Measurements from ENCODE around the gene CLTCL1. TPM values are rescaled to one million over a fixed set of nuclear protein-coding genes. Genes with fewer than 3 reads are reported as not detected.

Gene CLTCL1
- total RNA-seq, 1 donor from 2014 or later, result 10.9 TPM

- DNase-seq (ENCODE audit: low spot score), result no peak
Measured at GRCh38 chr22:19253143-19253542, 38.4 kb downstream of the CLTCL1 start.

GRCh38 chr22:19244600-19245352, 46.7 kb downstream of the CLTCL1 start:
- no peak for DNase-seq (ENCODE audit: low spot score)

GRCh38 chr22:19242699-19243098, 48.8 kb downstream of the CLTCL1 start:
- no peak for DNase-seq (ENCODE audit: low spot score)

- DNase-seq (ENCODE audit: low spot score), result no peak
Measured at GRCh38 chr22:19241593-19241906, 50.0 kb downstream of the CLTCL1 start.

GRCh38 chr22:19240813-19241592, 50.5 kb downstream of the CLTCL1 start:
- DNase-seq (ENCODE audit: low spot score), result no peak

DNA sequence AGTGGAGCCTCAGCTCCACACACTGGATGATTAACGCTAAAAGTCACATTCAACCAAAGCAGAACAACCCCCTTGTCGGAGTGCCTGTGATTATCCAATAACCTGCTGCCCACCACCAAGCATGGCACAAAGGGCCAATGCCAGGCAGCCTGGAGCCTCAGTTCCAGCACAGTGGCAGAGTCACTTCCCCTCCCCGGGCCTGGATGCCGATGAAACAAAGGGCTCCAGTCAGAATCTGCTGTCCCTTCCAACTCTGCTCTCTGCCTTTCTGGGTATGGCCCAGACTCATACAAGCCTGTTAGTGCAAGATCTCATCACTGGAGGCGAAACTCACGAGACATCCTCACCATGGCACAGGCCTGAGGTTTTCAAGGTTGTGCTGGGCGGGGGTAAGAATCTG, 52.1 kb downstream of the CLTCL1 start:
- DNase-seq (ENCODE audit: low spot score), result no peak

DNA sequence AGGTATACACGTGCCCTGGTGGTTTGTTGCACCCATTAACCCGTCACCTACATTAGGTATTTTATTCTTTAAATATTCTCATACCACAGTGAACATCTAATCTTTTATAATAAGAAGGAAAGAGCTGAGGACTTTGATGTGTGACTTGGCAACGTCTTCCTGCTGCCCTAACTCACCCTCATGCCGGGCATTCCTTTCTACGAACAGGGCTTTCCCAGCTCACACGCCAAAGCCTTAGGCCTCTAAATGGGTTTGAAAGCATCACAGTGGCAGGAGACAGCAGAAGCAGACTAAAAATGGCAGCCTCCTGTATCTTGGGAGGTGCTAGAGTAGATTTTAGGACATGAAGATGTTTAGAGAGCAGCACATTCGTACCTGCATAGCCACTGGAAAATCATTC, 52.6 kb downstream of the CLTCL1 start:
- no peak for DNase-seq (ENCODE audit: low spot score)

DNA sequence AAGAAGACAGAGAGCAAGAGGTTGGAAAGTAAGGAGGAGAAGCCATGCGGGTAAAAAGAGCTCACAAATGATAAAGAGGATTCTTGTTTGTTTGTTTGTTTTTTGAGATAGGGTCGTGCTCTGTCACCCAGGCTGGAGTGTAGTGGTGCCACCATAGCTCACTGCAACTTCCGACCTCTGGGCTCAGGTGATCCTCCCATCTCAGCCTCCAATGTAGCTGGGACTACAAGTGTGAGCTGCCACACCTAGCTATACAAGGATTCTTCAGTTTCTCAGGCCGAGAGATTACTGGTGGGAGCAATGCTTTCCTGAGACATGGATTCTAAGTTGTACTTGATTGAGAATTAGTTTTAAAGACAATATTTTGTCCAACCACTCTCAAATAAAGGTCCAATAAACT, 55.6 kb downstream of the CLTCL1 start:
- no peak for DNase-seq (ENCODE audit: low spot score)

GRCh38 chr22:19234126-19234896, 57.2 kb downstream of the CLTCL1 start:
- DNase-seq (ENCODE audit: low spot score), result no peak

DNA sequence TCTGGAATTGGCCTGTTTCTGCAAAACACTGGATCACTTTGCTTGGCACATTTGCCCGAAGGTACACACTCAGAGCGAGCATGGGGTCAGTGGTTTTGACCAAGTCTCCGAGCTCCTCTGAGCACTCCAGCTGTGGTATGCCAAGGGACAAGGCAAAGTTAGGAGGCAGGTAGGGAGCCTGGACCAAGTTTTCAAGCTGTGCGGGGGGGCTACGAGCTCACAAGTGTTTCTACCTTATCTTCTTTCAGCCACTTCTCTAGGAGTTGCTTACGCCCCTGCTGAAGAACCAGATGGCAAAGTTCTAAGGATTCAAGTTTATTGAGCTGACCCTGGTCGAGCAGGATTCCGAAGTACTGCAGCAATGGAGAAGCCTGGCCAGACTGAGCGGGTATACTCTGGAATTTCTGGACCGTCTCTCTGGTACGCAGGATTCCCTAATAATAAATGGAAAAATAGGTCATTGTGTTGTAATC, 58.3 kb downstream of the CLTCL1 start:
- DNase-seq (ENCODE audit: low spot score), result no peak

DNA sequence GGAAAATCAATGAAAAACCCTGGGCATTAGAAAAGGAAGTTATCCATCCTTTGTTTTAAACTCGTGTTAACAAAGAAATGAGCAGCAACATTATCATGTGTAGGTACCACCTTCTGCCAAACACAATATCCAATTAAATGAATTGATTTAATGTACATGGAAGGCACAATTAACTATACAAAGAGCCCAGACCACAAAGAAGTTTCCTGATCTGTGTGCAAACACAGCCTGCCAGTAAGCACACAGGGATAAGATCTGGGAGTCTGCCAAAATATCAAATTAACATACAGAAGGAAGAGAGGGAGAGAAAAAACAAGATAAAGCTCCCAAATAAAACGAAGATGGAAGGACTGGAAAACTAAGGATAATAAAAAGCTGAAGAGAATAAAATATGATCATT, 58.9 kb downstream of the CLTCL1 start:
- no peak for DNase-seq (ENCODE audit: low spot score)

DNA sequence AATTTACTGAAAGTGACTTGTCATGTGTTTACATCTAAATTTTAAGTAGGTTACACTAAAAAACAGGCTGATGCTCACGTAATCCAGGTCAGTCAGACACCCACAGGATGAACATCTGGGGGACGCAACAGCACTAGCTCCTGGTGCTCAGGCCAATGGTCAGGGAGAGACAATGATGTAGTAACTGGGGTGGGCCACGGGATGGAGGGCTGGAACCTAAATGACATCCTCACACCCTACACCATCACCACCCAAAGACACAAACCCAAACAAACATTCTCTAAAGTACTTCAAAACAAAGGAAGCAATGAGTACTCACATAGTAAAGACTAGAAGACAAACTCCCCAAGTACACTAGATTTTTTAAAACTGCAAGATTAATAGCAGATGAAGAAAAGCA, 59.5 kb downstream of the CLTCL1 start:
- no peak for DNase-seq (ENCODE audit: low spot score)

DNA sequence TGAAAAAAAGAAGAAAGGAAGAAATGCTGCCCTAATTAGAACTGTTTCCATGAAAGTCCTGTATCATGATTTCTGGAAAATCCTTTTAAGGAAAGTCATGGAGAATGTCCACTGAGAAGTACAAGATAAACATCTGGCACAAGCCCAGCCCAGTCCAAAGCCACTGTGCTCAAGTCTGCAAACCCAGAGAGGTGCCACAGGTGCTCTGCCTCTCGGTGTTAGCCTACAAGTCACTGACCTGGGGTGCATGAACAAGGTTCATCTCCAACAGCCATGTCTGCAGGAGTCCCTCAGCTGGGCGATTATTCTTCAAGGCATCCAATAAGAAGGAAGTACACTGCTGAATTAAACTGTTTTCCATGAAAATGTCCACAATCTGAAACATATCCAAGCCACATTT, 61.9 kb downstream of the CLTCL1 start:
- no peak for DNase-seq (ENCODE audit: low spot score)

DNA sequence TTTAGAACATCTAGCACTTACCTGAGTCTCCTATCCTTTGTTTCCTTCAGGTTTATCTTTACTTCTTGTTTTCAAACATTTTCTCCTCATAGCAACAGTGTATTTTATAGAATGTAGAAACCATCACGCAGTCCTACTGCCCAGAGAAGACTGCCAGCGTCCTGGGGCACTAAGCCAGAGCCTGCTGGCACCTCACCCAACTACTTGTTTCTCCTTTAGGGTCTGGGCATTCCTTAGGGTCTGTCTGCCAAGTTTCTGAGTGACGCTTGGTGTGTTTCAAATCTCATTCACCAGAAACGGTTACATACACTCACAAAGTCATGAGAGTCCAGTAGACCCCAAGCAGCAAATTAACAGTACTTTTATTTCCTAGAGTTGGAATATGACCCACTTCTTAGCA, 63.3 kb downstream of the CLTCL1 start:
- DNase-seq (ENCODE audit: low spot score), result no peak

DNA sequence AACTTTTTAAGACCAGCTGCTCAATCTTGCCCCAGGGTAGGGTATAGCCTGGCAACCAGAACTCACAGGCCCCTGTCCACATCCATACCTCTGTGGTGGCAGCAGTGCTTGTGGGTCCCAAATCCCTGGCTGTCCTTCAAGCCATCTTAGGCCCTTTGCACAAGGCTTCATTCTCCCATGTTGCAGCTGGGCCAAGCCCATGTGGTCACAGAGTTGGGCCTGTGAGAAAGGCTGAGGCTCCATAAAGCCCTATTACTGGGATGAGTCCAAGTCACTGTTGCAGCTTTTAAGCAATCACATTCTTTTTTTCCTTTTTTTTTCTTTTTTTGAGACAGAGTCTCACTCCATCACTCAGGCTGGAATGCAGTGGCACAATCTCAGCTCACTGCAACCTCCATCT, 65.1 kb downstream of the CLTCL1 start:
- no peak for DNase-seq (ENCODE audit: low spot score)

DNA sequence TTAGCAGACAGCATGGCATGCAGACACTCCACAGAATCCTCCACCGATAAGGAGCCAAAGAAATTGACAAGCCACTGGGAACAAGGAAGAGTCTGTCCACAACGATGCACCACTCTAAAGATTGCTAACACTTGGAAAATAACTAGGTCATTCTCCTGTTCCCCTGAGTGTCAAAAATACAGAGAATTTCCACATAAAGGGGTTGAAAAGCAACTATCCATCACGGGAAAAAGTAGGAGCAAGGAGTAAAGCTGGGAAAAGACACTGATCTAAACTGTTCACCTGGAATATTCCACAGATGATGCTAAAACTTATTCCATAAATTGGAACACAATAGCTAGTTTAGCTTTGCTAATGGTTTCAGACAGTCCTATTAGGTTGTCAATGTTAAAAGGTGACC, 66.0 kb downstream of the CLTCL1 start:
- DNase-seq (ENCODE audit: low spot score), result no peak

GRCh38 chr22:19224985-19225384, 66.5 kb downstream of the CLTCL1 start:
- no peak for DNase-seq (ENCODE audit: low spot score)

DNA sequence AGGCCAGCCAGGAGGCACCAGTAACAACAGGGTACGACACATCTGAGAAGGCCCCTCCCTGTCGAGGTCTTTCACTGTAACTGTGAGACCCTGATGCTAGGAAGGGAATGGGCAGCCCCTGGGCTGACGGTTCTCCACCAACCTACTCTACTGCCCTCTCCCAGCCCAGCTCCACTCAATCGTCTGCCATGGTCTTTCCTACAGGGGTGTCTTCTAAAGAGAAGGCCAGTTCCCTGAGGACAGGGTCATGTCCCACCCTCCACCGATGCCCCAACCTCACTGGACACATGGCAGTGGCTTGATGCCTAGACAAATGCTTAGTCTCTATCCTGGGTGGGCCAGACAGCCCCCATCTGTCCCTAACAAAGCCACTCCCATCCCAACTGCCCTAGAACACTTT, 67.0 kb downstream of the CLTCL1 start:
- DNase-seq (ENCODE audit: low spot score), result no peak

GRCh38 chr22:19223617-19224016, 67.9 kb downstream of the CLTCL1 start:
- no peak for DNase-seq (ENCODE audit: low spot score)

GRCh38 chr22:19223110-19223509, 68.4 kb downstream of the CLTCL1 start:
- DNase-seq (ENCODE audit: low spot score), result no peak

DNA sequence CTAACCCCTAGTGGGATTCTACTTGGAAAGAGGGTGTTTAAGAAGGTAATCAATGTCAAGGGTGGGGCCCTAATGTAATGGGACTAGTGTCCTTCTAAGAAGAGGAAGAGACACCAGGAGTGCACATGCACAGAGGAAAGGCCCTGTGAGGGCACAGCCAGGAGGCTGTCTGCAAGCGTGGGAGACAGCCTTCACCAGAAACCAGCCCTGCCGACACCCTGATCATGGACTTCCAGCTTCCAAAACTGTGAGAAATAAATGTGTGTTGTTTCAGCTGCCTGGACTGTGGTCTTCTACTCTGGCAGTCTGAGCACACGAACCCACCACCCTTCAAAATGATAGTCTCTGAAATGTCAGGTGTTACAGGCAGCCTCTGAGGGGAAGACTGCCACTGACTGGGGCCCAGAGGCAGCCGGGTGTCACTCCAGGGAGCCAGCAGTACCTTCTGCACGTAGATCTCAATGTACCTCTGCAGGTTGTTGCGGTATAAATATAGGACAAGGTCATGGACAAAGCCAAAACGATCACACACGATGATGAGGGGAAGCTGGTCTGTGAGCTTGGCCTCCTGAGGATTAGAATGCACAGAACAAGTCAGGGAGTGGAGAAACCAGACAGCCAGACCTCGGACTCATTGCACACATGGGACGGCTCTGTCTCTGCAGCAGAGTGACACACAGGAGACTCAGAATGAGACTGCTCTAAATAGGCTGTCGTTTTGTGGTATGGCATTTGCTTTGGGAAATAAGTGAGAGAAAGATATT, 69.1 kb downstream of the CLTCL1 start:
- no peak for DNase-seq (ENCODE audit: low spot score)

All from mesenteric fat pad (tissue), 1 donor.